Measurements from ENCODE around the gene C1QTNF7.

Gene C1QTNF7

GRCh38 chr4:15400981-15401671, 26.7 kb upstream of the C1QTNF7 start:
- no peak overlapping the region for H3K27ac ChIP-seq
- TF ChIP-seq CTCF (conservative IDR thresholded peaks at IDR 0.05) (no peak), ZFX (IDR thresholded peaks at IDR 0.05) (no peak)

GRCh38 chr4:15402146-15402545, 25.7 kb upstream of the C1QTNF7 start:
- no peak overlapping the region for H3K27ac ChIP-seq
- TF ChIP-seq ZFX (IDR thresholded peaks at IDR 0.05), result no peak
- TF ChIP-seq CTCF (conservative IDR thresholded peaks at IDR 0.05), result no peak

GRCh38 chr4:15402974-15403373, 24.9 kb upstream of the C1QTNF7 start:
- TF ChIP-seq ZFX (IDR thresholded peaks at IDR 0.05) (no peak), CTCF (conservative IDR thresholded peaks at IDR 0.05) (no peak)
- H3K27ac ChIP-seq, result no peak overlapping the region

GRCh38 chr4:15405018-15405417, 22.8 kb upstream of the C1QTNF7 start:
- no peak for TF ChIP-seq ZFX (IDR thresholded peaks at IDR 0.05)
- TF ChIP-seq CTCF (conservative IDR thresholded peaks at IDR 0.05), result no peak
- H3K27ac ChIP-seq, result no peak overlapping the region

GRCh38 chr4:15410750-15411149, 17.1 kb upstream of the C1QTNF7 start:
- H3K27ac ChIP-seq, result no peak overlapping the region

GRCh38 chr4:15412461-15412860, 15.4 kb upstream of the C1QTNF7 start:
- H3K27ac ChIP-seq, result no peak overlapping the region

More at GRCh38 chr4:15410750-15411149, 17.1 kb upstream of the C1QTNF7 start:
- no peak for TF ChIP-seq CTCF (conservative IDR thresholded peaks at IDR 0.05)
- no peak for TF ChIP-seq ZFX (IDR thresholded peaks at IDR 0.05)

More at GRCh38 chr4:15412461-15412860, 15.4 kb upstream of the C1QTNF7 start:
- TF ChIP-seq CTCF (conservative IDR thresholded peaks at IDR 0.05) (no peak), ZFX (IDR thresholded peaks at IDR 0.05) (no peak)
